ENCODE results near the gene IGF2BP2. TPM values are rescaled to one million over a fixed set of nuclear protein-coding genes. Genes with fewer than 3 reads are reported as not detected.

Gene IGF2BP2
- 9.9 and 25.2 TPM in 2 replicates for polyA plus RNA-seq (2011; rRNA removed)
- 29.1 and 40.9 TPM in 2 replicates for polyA minus RNA-seq (2011; rRNA and poly(A)+ RNA removed)

GRCh38 chr3:185825006-185825638 lies at the start of gene IGF2BP2:
TSS of gene IGF2BP2 (minus strand) at chr3:185825042. CDS start at chr3:185824960, 82 bp downstream.
- DNase-seq (ENCODE audit: low read depth, low spot score) = peak; percentile 43
- peaks cover 4% of the 10 kb centered on the region; the same call in 1 of the 2 replicates for H3K9me3 ChIP-seq (ENCODE audit: control insufficient read depth, insufficient read depth, low read length)
- peak within 1 kb of the TSS; percentile 86 for H3K27ac ChIP-seq (ENCODE audit: low read depth, low read length)
- peak within 1 kb of the TSS; percentile 95 for H3K4me3 ChIP-seq (ENCODE audit: low read depth, low read length)
- TF ChIP-seq CTCF (IDR thresholded peaks at IDR 0.05; ENCODE audit: low read depth, low read length) = no peak
- ChIA-PET CTCF (interaction anchor here (0.6 kb wide), 2 partner anchors 90 to 106 kb away, joined by 3 read pairs; no protein-coding TSS in a partner anchor), POLR2A (interaction anchor here (0.6 to 1.5 kb wide), 6 partner anchors 12 to 112 kb away, joined by 3 to 8 read pairs (median 4); no protein-coding TSS in a partner anchor)
- H3K27me3 ChIP-seq (ENCODE audit: control insufficient read depth, insufficient read depth, low read length) = no peaks in the 10 kb centered on the region

- ChIA-PET POLR2A (no interaction called here), CTCF (interaction anchor here (1.1 to 1.2 kb wide), 2 partner anchors 70 to 214 kb away, joined by 3 to 4 read pairs; no protein-coding TSS in a partner anchor)
- no peak for DNase-seq (ENCODE audit: low read depth, low spot score)
- TF ChIP-seq CTCF (IDR thresholded peaks at IDR 0.05; ENCODE audit: low read depth, low read length) = no peak
- H3K27ac ChIP-seq (ENCODE audit: low read depth, low read length) = no peak overlapping the region
- H3K4me3 ChIP-seq (ENCODE audit: low read depth, low read length) = no peak overlapping the region
- H3K9me3 ChIP-seq (ENCODE audit: control insufficient read depth, insufficient read depth, low read length) = no peaks in the 10 kb centered on the region
- peaks cover 6% of the 10 kb centered on the region for H3K27me3 ChIP-seq (ENCODE audit: control insufficient read depth, insufficient read depth, low read length)
These were observed 49.3 kb upstream of the IGF2BP2 start for GRCh38 chr3:185874119-185874518.

- H3K27me3 ChIP-seq (ENCODE audit: control insufficient read depth, insufficient read depth, low read length) = peaks cover 21% of the 10 kb centered on the region
- no peak for TF ChIP-seq CTCF (IDR thresholded peaks at IDR 0.05; ENCODE audit: low read depth, low read length)
- H3K27ac ChIP-seq (ENCODE audit: low read depth, low read length) = no peak overlapping the region
- ChIA-PET POLR2A (interaction anchor here (0.6 kb wide), 2 partner anchors 45 to 1041 kb away, joined by 3 to 6 read pairs; no protein-coding TSS in a partner anchor), CTCF (interaction anchor here (1.1 to 1.8 kb wide), 2 partner anchors 39 to 76 kb away, joined by 3 to 4 read pairs; no protein-coding TSS in a partner anchor)
- H3K9me3 ChIP-seq (ENCODE audit: control insufficient read depth, insufficient read depth, low read length) = no peaks in the 10 kb centered on the region
- H3K4me3 ChIP-seq (ENCODE audit: low read depth, low read length) = no peak overlapping the region
- DNase-seq (ENCODE audit: low read depth, low spot score) = no peak
These were observed 42.8 kb upstream of the IGF2BP2 start for GRCh38 chr3:185867650-185868049.

GRCh38 chr3:185866995-185867394 lies 42.2 kb upstream of the IGF2BP2 start:
- no peak overlapping the region for H3K4me3 ChIP-seq (ENCODE audit: low read depth, low read length)
- POLR2A ChIA-PET = no interaction called here
- DNase-seq (ENCODE audit: low read depth, low spot score) = no peak
- no peaks in the 10 kb centered on the region for H3K9me3 ChIP-seq (ENCODE audit: control insufficient read depth, insufficient read depth, low read length)
- no peak for TF ChIP-seq CTCF (IDR thresholded peaks at IDR 0.05; ENCODE audit: low read depth, low read length)
- H3K27ac ChIP-seq (ENCODE audit: low read depth, low read length) = no peak overlapping the region
- H3K27me3 ChIP-seq (ENCODE audit: control insufficient read depth, insufficient read depth, low read length) = peaks cover 21% of the 10 kb centered on the region
- CTCF ChIA-PET = interaction anchor here (1.1 kb wide), 1 partner anchor 76 kb away, joined by 3 read pairs; no protein-coding TSS in a partner anchor

- no peak for DNase-seq (ENCODE audit: low read depth, low spot score)
- ChIA-PET CTCF (interaction anchor here (1.1 kb wide), 1 partner anchor 77 kb away, joined by 3 read pairs; no protein-coding TSS in a partner anchor), POLR2A (no interaction called here)
- no peak overlapping the region for H3K4me3 ChIP-seq (ENCODE audit: low read depth, low read length)
- peaks cover 21% of the 10 kb centered on the region for H3K27me3 ChIP-seq (ENCODE audit: control insufficient read depth, insufficient read depth, low read length)
- no peaks in the 10 kb centered on the region for H3K9me3 ChIP-seq (ENCODE audit: control insufficient read depth, insufficient read depth, low read length)
- no peak for TF ChIP-seq CTCF (IDR thresholded peaks at IDR 0.05; ENCODE audit: low read depth, low read length)
- no peak overlapping the region for H3K27ac ChIP-seq (ENCODE audit: low read depth, low read length)
These were observed 41.7 kb upstream of the IGF2BP2 start for GRCh38 chr3:185866555-185866954.

Measured in AG04450 (cell line).